ENCODE data around the gene RHBDD3. TPM values are rescaled to one million over a fixed set of nuclear protein-coding genes. Genes with fewer than 3 reads are reported as not detected.

RHBDD3 gene
- total and polyA plus RNA-seq, 2 of the 8 experiments (the other 6 are each of a cell fraction or from before 2014, with no cell fraction given), result 72.1 to 117 TPM

GRCh38 chr22:29254286-29254660 is 13.5 kb downstream of the RHBDD3 start (continued):
- TF ChIP-seq CBX8 (IDR thresholded peaks at IDR 0.05; ENCODE audit: borderline replicate concordance, low read depth, low read length) (no peak), PHF8 (conservative IDR thresholded peaks at IDR 0.05; ENCODE audit: low read depth, low read length) (no peak), FOSL1 (IDR thresholded peaks at IDR 0.05; ENCODE audit: insufficient read depth, low read depth, low read length) (no peak), TBP (IDR thresholded peaks at IDR 0.05; ENCODE audit: low read depth, low read length) (no peak), KDM5A (IDR thresholded peaks at IDR 0.05; ENCODE audit: low read length) (no peak), GABPA (IDR thresholded peaks at IDR 0.05; ENCODE audit: borderline replicate concordance, insufficient read depth, low read length) (no peak)
